ENCODE results near the gene BFSP1. TPM values are rescaled to one million over a fixed set of nuclear protein-coding genes. Genes with fewer than 3 reads are reported as not detected.

BFSP1 gene
- total RNA-seq, 1 experiment from 2014 or later: 3.1 TPM

GRCh38 chr20:17520583-17520982 lies 10.6 kb downstream of the BFSP1 start:
- H3K36me3 ChIP-seq (replicated peaks; ENCODE audit: control insufficient read depth, insufficient read depth, low read length): no peaks in the 10 kb centered on the region; the same call in 1 of the 2 replicates
- DNase-seq: no peak
- H3K4me3 ChIP-seq (ENCODE audit: insufficient read depth, low read depth, low read length): no peak overlapping the region
- no peaks in the 10 kb centered on the region for H3K27me3 ChIP-seq (ENCODE audit: control insufficient read depth, insufficient read depth, low read length)

DNA sequence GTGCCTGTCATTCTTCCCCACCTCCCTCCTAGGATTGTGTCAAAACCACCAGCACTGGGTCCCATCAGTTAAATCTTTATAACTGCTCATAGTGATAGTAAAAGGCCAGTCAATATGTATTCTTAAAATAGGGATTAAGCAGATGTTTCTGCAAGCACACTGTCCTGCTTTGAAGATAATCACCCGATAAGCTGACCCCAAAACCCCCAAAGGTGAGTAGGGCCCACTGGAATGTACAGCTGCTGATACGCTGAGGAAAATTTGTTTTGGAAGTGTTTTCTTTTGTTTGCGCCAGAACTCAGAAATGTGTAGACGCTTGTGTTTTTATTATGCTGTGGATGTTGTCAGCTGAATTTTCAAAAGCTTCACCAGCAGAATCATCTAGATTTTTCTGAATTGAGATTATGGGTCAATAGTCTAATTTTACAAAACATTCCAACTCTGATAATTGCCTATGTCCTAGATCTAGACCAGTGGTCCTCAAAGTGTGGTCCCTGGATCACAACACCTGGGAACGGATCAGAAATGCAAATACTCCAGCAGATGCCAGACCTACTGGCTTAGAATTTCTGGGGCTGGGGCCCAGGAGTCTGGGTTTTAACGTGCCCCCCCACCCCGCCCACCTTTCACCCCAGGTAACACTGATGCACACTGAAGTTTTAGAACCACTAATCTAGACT lies 11.4 kb downstream of the BFSP1 start:
- no peaks in the 10 kb centered on the region; the same call in 1 of the 2 replicates for H3K36me3 ChIP-seq (replicated peaks; ENCODE audit: control insufficient read depth, insufficient read depth, low read length)
- H3K4me3 ChIP-seq (ENCODE audit: insufficient read depth, low read depth, low read length): no peak overlapping the region
- no peak for DNase-seq
- H3K27me3 ChIP-seq (ENCODE audit: control insufficient read depth, insufficient read depth, low read length): no peaks in the 10 kb centered on the region

DNA sequence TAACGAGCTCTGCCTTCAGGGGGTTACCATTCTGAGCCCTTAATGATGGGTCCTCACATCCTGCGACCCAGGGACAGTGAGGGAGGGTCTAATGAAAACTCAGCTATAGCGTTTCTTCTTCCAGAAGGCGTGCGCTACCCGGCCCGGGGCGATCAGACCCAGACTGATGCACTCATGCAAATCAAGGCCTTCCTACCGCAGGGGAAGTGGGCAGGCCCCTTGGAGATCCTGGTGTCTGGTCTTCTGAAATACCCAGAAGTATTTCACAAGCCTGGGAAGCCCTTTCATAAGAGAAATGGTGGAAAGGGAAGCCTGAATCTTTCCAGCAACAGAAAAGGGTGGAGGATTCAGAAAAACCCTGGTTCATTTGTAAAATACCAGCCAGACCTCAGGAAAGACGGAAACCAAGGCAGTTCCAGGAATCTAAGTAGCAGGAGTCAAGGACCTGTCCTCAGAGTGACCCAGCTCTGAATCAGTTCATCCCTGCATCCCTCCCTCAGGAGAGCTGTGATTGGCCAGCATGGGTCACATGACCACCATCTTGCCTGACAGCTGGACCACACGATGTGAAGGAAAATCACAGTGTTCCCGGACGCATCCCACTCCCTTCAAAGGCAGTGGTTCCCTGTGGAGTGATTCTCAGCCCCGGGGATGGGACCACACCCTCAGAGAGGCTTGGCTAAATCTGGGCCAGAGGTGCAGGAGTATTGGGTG lies 12.7 kb downstream of the BFSP1 start:
- peak; percentile 86 for DNase-seq
- H3K4me3 ChIP-seq (ENCODE audit: insufficient read depth, low read depth, low read length): no peak overlapping the region

GRCh38 chr20:17515053-17515452 lies 16.1 kb downstream of the BFSP1 start:
- no peak for DNase-seq
- Histone ChIP-seq H3K4me3 (ENCODE audit: insufficient read depth, low read depth, low read length) (no peak overlapping the region), H3K27me3 (ENCODE audit: control insufficient read depth, insufficient read depth, low read length) (no peaks in the 10 kb centered on the region), H3K36me3 (replicated peaks; ENCODE audit: control insufficient read depth, insufficient read depth, low read length) (no peaks in the 10 kb centered on the region; the same call in 1 of the 2 replicates)

More for the DNA sequence above, 12.7 kb downstream of the BFSP1 start:
- Histone ChIP-seq H3K36me3 (replicated peaks; ENCODE audit: control insufficient read depth, insufficient read depth, low read length) (no peaks in the 10 kb centered on the region; the same call in 1 of the 2 replicates), H3K27me3 (ENCODE audit: control insufficient read depth, insufficient read depth, low read length) (no peaks in the 10 kb centered on the region)

- no peaks in the 10 kb centered on the region for H3K27me3 ChIP-seq (ENCODE audit: control insufficient read depth, insufficient read depth, low read length)
- H3K36me3 ChIP-seq (replicated peaks; ENCODE audit: control insufficient read depth, insufficient read depth, low read length): no peaks in the 10 kb centered on the region; the same call in 1 of the 2 replicates
- no peak overlapping the region for H3K4me3 ChIP-seq (ENCODE audit: insufficient read depth, low read depth, low read length)
- no peak for DNase-seq
These were observed 17.2 kb downstream of the BFSP1 start for GRCh38 chr20:17513939-17514338.

- H3K4me3 ChIP-seq (ENCODE audit: insufficient read depth, low read depth, low read length): no peak overlapping the region
- H3K27me3 ChIP-seq (ENCODE audit: control insufficient read depth, insufficient read depth, low read length): no peaks in the 10 kb centered on the region
- DNase-seq: no peak
- no peaks in the 10 kb centered on the region; the same call in 1 of the 2 replicates for H3K36me3 ChIP-seq (replicated peaks; ENCODE audit: control insufficient read depth, insufficient read depth, low read length)
These were observed 19.8 kb downstream of the BFSP1 start for GRCh38 chr20:17511401-17511800.

- DNase-seq: no peak
- peaks cover 2% of the 10 kb centered on the region; the same call in 1 of the 2 replicates for H3K27me3 ChIP-seq (ENCODE audit: control insufficient read depth, insufficient read depth, low read length)
- H3K36me3 ChIP-seq (replicated peaks; ENCODE audit: control insufficient read depth, insufficient read depth, low read length): no peaks in the 10 kb centered on the region
- no peak overlapping the region for H3K4me3 ChIP-seq (ENCODE audit: insufficient read depth, low read depth, low read length)
These were observed 20.6 kb downstream of the BFSP1 start for GRCh38 chr20:17510548-17510947.

GRCh38 chr20:17508756-17509155 lies 22.4 kb downstream of the BFSP1 start:
- Histone ChIP-seq H3K36me3 (replicated peaks; ENCODE audit: control insufficient read depth, insufficient read depth, low read length) (no peaks in the 10 kb centered on the region), H3K27me3 (ENCODE audit: control insufficient read depth, insufficient read depth, low read length) (peaks cover 2% of the 10 kb centered on the region; the same call in 1 of the 2 replicates), H3K4me3 (ENCODE audit: insufficient read depth, low read depth, low read length) (no peak overlapping the region)

GRCh38 chr20:17507531-17507930 lies 23.6 kb downstream of the BFSP1 start:
- H3K36me3 ChIP-seq (replicated peaks; ENCODE audit: control insufficient read depth, insufficient read depth, low read length): no peaks in the 10 kb centered on the region
- peaks cover 2% of the 10 kb centered on the region; the same call in 1 of the 2 replicates for H3K27me3 ChIP-seq (ENCODE audit: control insufficient read depth, insufficient read depth, low read length)
- no peak for DNase-seq

More at GRCh38 chr20:17508756-17509155, 22.4 kb downstream of the BFSP1 start:
- no peak for DNase-seq

GRCh38 chr20:17507032-17507431 lies 24.1 kb downstream of the BFSP1 start:
- Histone ChIP-seq H3K27me3 (ENCODE audit: control insufficient read depth, insufficient read depth, low read length) (peaks cover 2% of the 10 kb centered on the region; the same call in 1 of the 2 replicates), H3K4me3 (ENCODE audit: insufficient read depth, low read depth, low read length) (no peak overlapping the region), H3K36me3 (replicated peaks; ENCODE audit: control insufficient read depth, insufficient read depth, low read length) (no peaks in the 10 kb centered on the region)
- DNase-seq: no peak

More at GRCh38 chr20:17507531-17507930, 23.6 kb downstream of the BFSP1 start:
- H3K4me3 ChIP-seq (ENCODE audit: insufficient read depth, low read depth, low read length): no peak overlapping the region

DNA sequence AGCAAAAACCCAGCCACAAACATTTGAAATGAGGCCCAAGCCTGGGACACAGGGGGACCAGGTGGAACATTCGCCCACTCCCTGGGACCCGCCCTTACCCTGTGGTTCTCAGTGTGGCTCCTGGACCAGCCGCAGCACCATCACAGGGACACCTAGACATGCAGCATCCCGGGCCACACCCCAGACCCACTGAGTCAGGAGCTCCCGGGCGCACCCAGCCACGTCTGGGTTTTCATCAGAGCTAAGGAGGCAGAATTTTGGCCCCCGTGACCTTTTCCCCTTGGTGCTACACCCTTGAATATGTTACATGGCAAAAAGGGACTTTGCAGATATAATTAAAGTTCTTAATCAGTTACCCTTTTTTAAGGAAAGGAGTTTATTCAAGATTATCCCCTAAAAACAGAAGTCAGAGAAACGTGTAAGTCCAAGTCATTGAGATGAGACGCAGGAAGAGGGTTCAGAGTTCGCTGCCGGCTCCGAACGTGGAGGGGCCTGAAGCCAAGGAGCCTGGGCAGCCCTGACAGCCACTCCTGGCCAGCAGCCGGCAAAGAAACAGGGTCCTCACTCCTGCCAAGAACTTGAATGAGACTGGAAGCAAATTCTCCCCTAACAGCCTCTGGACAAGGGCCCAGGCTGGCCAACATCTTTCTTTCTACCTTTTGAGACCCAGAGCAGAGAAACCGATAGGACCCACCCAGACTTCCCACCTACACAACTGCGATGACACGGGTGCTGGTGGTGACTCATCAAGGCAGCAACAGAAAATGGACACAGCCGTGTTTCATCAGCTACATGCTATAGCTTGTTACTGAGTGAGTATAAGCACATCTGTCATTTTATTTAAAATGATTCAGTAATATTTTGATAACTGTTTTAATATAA lies 25.3 kb downstream of the BFSP1 start:
- H3K36me3 ChIP-seq (replicated peaks; ENCODE audit: control insufficient read depth, insufficient read depth, low read length): no peaks in the 10 kb centered on the region
- DNase-seq: no peak
- H3K27me3 ChIP-seq (ENCODE audit: control insufficient read depth, insufficient read depth, low read length): peaks cover 2% of the 10 kb centered on the region; the same call in 1 of the 2 replicates
- no peak overlapping the region for H3K4me3 ChIP-seq (ENCODE audit: insufficient read depth, low read depth, low read length)

GRCh38 chr20:17504898-17505635 lies 26.1 kb downstream of the BFSP1 start:
- H3K36me3 ChIP-seq (replicated peaks; ENCODE audit: control insufficient read depth, insufficient read depth, low read length): no peaks in the 10 kb centered on the region
- H3K4me3 ChIP-seq (ENCODE audit: insufficient read depth, low read depth, low read length): peak overlapping the region; percentile 37
- peaks cover 2% of the 10 kb centered on the region; the same call in 1 of the 2 replicates for H3K27me3 ChIP-seq (ENCODE audit: control insufficient read depth, insufficient read depth, low read length)
- DNase-seq: peak; percentile 84

DNA sequence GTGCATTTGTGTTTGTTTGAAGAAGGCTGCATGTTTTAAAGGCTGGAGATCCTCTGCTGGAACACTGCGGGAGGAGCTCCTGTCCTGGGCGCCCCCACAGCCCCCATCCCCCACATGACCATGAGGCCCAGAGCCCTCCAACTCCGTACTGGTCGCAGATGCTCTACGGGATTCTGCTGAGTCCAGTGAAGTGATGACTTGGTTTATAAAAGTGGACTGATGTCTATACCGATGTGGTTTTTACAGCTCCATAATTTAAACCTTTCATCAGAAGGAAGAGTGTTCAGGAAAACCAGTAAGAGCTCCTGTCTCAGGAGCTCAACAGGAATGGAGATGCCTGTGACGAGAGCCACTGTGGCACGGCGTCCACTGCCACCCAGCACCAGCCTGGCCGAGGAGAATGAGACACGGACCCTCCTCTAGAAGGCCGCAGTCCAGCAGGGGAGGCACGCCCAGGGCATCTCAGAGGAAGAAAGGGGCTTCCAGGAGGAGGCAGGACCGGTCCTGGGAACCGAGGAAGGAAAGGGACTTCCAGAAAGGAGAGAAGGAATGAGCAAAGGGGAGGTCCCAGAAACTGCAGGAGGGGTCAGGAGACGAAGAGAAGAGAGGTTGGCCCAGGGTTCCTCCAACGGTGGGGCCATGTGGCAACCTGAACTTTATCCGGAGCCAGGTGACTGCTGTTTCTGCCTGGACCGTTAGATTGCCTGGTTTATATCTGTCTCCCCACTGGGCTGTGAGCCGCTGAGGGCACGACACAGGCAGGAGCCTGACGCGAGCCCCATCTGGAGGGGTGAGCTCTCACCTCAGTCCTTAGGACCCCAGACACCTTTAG lies 26.9 kb downstream of the BFSP1 start:
- Histone ChIP-seq H3K27me3 (ENCODE audit: control insufficient read depth, insufficient read depth, low read length) (peaks cover 2% of the 10 kb centered on the region; the same call in 1 of the 2 replicates), H3K36me3 (replicated peaks; ENCODE audit: control insufficient read depth, insufficient read depth, low read length) (no peaks in the 10 kb centered on the region), H3K4me3 (ENCODE audit: insufficient read depth, low read depth, low read length) (no peak overlapping the region)
- DNase-seq: peak; percentile 62

Data from H7 (cell line).